ENCODE measurements around the gene ACVR1.

Gene ACVR1

DNA sequence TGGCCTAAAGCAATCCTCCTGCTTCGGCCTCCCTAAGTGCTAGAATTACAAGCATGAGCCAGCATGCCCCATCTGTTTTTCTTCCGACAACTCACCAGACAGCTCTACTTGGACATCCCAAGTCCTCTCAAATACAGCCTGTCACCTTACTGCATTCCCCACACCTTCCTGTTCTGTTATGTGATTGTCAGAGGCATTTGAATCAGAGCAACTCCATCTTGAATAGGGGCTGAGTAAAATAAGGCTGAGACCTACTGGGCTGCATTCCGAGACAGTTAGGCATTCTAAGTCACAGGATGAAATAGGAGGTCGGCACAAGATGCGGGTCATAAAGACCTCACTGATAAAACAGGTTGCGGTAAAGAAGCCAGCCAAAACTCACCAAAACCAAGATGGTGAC is 17.3 kb downstream of the ACVR1 start:
- no peak overlapping the region for H3K4me3 ChIP-seq (ENCODE audit: low read depth, low read length)
- TF ChIP-seq, protein P1, sequence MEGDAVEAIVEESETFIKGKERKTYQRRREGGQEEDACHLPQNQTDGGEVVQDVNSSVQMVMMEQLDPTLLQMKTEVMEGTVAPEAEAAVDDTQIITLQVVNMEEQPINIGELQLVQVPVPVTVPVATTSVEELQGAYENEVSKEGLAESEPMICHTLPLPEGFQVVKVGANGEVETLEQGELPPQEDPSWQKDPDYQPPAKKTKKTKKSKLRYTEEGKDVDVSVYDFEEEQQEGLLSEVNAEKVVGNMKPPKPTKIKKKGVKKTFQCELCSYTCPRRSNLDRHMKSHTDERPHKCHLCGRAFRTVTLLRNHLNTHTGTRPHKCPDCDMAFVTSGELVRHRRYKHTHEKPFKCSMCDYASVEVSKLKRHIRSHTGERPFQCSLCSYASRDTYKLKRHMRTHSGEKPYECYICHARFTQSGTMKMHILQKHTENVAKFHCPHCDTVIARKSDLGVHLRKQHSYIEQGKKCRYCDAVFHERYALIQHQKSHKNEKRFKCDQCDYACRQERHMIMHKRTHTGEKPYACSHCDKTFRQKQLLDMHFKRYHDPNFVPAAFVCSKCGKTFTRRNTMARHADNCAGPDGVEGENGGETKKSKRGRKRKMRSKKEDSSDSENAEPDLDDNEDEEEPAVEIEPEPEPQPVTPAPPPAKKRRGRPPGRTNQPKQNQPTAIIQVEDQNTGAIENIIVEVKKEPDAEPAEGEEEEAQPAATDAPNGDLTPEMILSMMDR (IDR thresholded peaks at IDR 0.05; ENCODE audit: borderline replicate concordance, insufficient read depth, low read depth, low read length), result no peak

DNA sequence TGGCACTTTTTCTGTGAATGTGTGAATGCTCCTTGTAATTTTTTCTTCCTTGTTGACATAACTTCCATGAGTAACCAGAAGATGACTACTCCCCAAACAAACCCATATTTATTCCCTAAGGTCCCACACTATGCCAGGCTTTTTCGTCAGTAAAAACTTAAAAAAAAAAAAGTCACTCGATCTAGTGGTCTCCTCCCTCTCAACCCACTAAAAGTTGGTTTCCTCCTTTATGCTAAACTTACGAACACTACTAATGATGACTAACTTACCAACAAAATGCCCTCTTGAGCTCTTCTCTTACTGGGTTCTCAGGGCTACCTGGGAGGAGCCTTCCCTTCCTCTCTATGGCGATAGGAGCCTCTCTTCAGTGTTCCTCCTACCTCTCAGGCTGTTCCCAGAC is 18.2 kb downstream of the ACVR1 start:
- no peak overlapping the region for H3K4me3 ChIP-seq (ENCODE audit: low read depth, low read length)
- TF ChIP-seq, protein P1 (IDR thresholded peaks at IDR 0.05; ENCODE audit: borderline replicate concordance, insufficient read depth, low read depth, low read length), result no peak

- TF ChIP-seq, protein P1 (IDR thresholded peaks at IDR 0.05; ENCODE audit: borderline replicate concordance, insufficient read depth, low read depth, low read length), result no peak
- H3K4me3 ChIP-seq (ENCODE audit: low read depth, low read length), result no peak overlapping the region
Observed at GRCh38 chr2:157856187-157856515, 20.0 kb downstream of the ACVR1 start.

DNA sequence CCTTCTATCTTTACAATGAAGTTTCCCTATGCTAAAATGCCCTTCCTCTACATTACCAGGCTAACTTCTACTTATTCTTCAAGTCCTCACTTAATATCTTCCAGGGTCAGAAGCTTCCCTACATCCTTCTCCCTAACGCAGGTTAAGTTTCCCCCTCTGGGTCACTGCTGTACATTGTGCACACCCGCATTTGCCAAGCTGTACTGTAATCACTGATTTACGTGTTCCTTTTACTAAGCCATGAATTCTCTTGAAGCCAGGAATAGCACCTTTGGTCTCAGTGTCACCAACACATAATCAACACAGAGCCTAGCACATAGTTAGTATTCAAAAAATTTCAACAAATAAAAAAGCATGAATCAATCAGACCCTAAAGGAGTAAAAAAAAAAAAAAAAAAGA is 22.3 kb downstream of the ACVR1 start:
- TF ChIP-seq, protein P1 (IDR thresholded peaks at IDR 0.05; ENCODE audit: borderline replicate concordance, insufficient read depth, low read depth, low read length), result no peak
- H3K4me3 ChIP-seq (ENCODE audit: low read depth, low read length), result no peak overlapping the region

DNA sequence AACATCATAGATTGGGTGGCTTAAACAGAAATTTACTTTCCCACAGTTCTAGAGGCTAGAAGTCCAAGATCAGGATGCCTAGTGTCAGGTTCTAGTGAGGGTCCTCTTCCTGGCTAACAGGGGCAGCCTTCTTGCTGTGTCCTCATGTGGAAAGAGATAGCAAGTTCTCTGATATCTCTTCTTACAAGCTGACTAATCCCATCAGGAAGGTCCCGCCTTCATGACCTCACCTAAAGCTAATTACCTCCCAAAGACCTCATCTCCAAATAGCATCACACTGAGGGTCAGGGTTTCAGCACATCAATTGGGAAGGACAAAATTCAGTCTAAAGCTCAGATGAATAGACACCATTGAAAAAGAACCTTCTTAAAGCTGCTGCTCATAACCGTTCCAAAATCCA is 22.9 kb downstream of the ACVR1 start:
- TF ChIP-seq, protein P1 (IDR thresholded peaks at IDR 0.05; ENCODE audit: borderline replicate concordance, insufficient read depth, low read depth, low read length), result no peak
- H3K4me3 ChIP-seq (ENCODE audit: low read depth, low read length), result no peak overlapping the region

- TF ChIP-seq, protein P1 (IDR thresholded peaks at IDR 0.05; ENCODE audit: borderline replicate concordance, insufficient read depth, low read depth, low read length), result no peak
- no peak overlapping the region for H3K4me3 ChIP-seq (ENCODE audit: low read depth, low read length)
Observed at GRCh38 chr2:157849591-157849990, 26.5 kb downstream of the ACVR1 start.

GRCh38 chr2:157848213-157848612 is 27.9 kb downstream of the ACVR1 start:
- TF ChIP-seq, protein P1 (IDR thresholded peaks at IDR 0.05; ENCODE audit: borderline replicate concordance, insufficient read depth, low read depth, low read length), result no peak
- no peak overlapping the region for H3K4me3 ChIP-seq (ENCODE audit: low read depth, low read length)

Data from GM12875 (cell line).